Measurements from ENCODE around the gene ELP6.
A peak's percentile ranks its signal among the peaks of the same experiment; 100 is the strongest.
"Not testable (repeated sequence)": the region's sequence is repeated elsewhere in the genome, so short reads cannot be mapped to it uniquely, and the experiment has no call there.

The ELP6 gene

GRCh38 chr3:47512416-47513124, 942 bp downstream of the ELP6 start:
- peak overlapping the region; percentile 81 for H3K4me3 ChIP-seq (ENCODE audit: low read depth, low read length)
- no peak for TF ChIP-seq CTCF (IDR thresholded peaks at IDR 0.05; ENCODE audit: borderline replicate concordance, insufficient read depth, low read depth, low read length)

DNA sequence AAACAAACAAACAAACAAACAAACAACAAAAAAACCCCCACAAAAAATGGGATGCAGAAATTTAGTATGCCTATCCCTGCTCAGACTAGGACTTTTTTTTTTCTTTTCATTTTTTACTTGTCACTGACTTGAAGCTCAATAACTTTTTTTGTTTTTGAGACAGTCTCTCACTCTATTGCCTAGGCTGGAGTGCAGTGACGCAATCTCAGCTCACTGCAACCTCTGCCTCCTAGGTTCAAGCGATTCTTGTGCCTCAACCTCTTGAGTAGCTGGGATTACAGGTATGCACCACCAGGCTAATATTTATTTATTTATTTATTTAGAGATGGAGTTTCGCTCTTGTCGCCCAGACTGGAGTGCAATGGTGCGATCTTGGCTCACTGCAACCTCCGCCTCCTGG, 8.2 kb downstream of the ELP6 start:
- H3K4me3 ChIP-seq (ENCODE audit: low read depth, low read length) = not testable (repeated sequence)

DNA sequence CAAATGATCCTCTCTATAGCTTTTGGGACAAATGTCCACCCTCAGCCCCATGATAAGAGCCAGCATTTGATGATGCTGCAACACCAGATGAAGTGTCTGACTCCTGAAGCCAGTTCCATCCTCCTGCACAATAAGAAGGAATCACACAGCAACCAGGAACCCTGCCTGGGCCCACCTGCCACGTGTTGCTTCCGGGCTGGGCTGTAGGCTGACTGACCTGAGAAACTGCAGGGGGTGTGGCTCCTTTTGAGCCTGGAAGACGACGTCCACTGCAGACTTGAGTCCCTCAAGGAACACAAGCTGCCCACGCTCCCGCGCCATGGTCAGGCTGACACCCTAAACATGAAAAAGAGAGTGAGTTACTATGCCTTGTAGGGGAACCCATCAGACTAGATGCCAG, 9.4 kb downstream of the ELP6 start:
- H3K4me3 ChIP-seq (ENCODE audit: low read depth, low read length) = no peak overlapping the region
- no peak for TF ChIP-seq CTCF (IDR thresholded peaks at IDR 0.05; ENCODE audit: borderline replicate concordance, insufficient read depth, low read depth, low read length)

- no peak for TF ChIP-seq CTCF (IDR thresholded peaks at IDR 0.05; ENCODE audit: borderline replicate concordance, insufficient read depth, low read depth, low read length)
- H3K4me3 ChIP-seq (ENCODE audit: low read depth, low read length) = no peak overlapping the region
These were observed 10.5 kb downstream of the ELP6 start for GRCh38 chr3:47503033-47503432.

- TF ChIP-seq CTCF (IDR thresholded peaks at IDR 0.05; ENCODE audit: borderline replicate concordance, insufficient read depth, low read depth, low read length) = no peak
- no peak overlapping the region for H3K4me3 ChIP-seq (ENCODE audit: low read depth, low read length)
These were observed 16.6 kb downstream of the ELP6 start for GRCh38 chr3:47496892-47497291.

GRCh38 chr3:47495886-47496285, 17.6 kb downstream of the ELP6 start:
- H3K4me3 ChIP-seq (ENCODE audit: low read depth, low read length) = no peak overlapping the region
- TF ChIP-seq CTCF (IDR thresholded peaks at IDR 0.05; ENCODE audit: borderline replicate concordance, insufficient read depth, low read depth, low read length) = no peak

GRCh38 chr3:47495111-47495510, 18.4 kb downstream of the ELP6 start:
- no peak for TF ChIP-seq CTCF (IDR thresholded peaks at IDR 0.05; ENCODE audit: borderline replicate concordance, insufficient read depth, low read depth, low read length)
- H3K4me3 ChIP-seq (ENCODE audit: low read depth, low read length) = no peak overlapping the region

Measured in GM12875 (cell line).